Adrenal gland (tissue), 5 donors: Measurements from ENCODE around the gene NPY.

Experiments used
- CTCF ChIP-seq, 6 experiments: fragments of 450-650 bp in 4 of 6; fragments of 200-600 bp in 2 of 6; sonication (generic) in 1 of 6; IDR thresholded peaks; 1 replicate in 5 of 6; 2 replicates in 1 of 6; pipeline versions ENCODE4 v1.5.1 to v1.8.0; 2016 to 2021; ENCODE audit warnings: antibody characterized with exemption in 6 of 6, mild to moderate bottlenecking in 2 of 6, moderate library complexity in 1 of 6
- POLR2A ChIP-seq, 2 donors: fragments of 450-650 bp; IDR thresholded peaks; one replicate each; pipeline ENCODE4 v1.6.1; 2017; ENCODE audit warnings: antibody characterized with exemption in 2 of 2, mild to moderate bottlenecking in 2 of 2, moderate library complexity in 1 of 2
- donor health status: DM: no; HTN: no; CAD: no.

DNA sequence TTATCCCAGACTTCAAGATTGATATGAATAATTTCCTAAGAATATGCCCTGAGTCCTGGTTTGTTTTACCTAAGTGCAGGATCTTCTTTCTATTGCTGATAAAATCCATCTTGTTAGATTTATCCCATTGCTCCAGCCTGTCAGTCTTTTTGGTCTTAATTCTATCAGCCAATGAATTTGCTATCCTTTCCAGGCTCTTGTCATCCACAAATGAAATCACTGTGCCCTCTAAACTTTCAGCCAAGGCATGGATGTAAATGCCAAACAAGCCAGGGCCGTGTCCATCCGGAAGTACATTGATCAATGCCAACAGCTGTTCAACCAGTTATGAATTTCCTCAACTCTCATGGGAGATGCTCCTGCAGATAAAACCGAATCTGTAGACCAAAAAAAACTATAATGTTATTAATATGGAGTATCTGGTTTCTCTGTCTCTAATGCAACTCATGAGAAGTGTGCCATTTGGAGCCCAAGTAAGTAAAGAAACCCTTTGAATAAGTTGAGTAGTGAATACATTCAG, 40.0 kb downstream of the NPY start:
- TF ChIP-seq POLR2A (IDR thresholded peaks at IDR 0.05) (no peak), CTCF (IDR thresholded peaks at IDR 0.05) (no peak)
